WTC11 (cell line): ENCODE results near the gene NECTIN2. TPM values are rescaled to one million over a fixed set of nuclear protein-coding genes. Genes with fewer than 3 reads are reported as not detected.

Experiments
- ATAC-seq: fragments of 200-7000 bp; cut with Tn5 transposase; 2 replicates; pipeline ENCODE4 v1.10.0; 2021; ENCODE audit warnings: mild to moderate bottlenecking, moderate library complexity
- CTCF ChIA-PET: fragments of 300-600 bp; sonication (Branson Sonifier 250); formaldehyde crosslinking; loops from one replicate; lab custom pipeline; 2021; ENCODE audit warnings: antibody characterized with exemption; lab: Charles Lee
- POLR2A ChIA-PET: fragments of 350-600 bp; sonication (Branson Sonifier 250); formaldehyde crosslinking; loops from one replicate; lab custom pipeline; 2021; ENCODE audit warnings: antibody characterized with exemption; lab: Charles Lee
- DNase-seq: peaks from one replicate; pipeline ENCODE4 v3.0.0; 2021; ENCODE audit warnings: low spot score
- H3K27ac Mint-ChIP-seq: 2 replicates; pipeline ENCODE4 v1.8.0; 2021; ENCODE audit warnings: mixed read lengths
- H3K27me3 Mint-ChIP-seq: 2 replicates; pipeline ENCODE4 v1.8.0; 2021; ENCODE audit warnings: low read depth, mild to moderate bottlenecking, moderate library complexity, mixed read lengths
- H3K36me3 Mint-ChIP-seq: 2 replicates; pipeline ENCODE4 v1.8.0; 2021; ENCODE audit warnings: mixed read lengths
- H3K4me1 Mint-ChIP-seq: 2 replicates; pipeline ENCODE4 v1.8.0; 2022; ENCODE audit warnings: mixed read lengths
- H3K4me3 Mint-ChIP-seq: 2 replicates; pipeline ENCODE4 v1.8.0; 2021; ENCODE audit warnings: mild to moderate bottlenecking, moderate library complexity, mixed read lengths
- H3K9me3 Mint-ChIP-seq: 2 replicates; pipeline ENCODE4 v1.8.0; 2021; ENCODE audit warnings: mixed read lengths
- CREB1 ChIP-seq: sonication (generic); formaldehyde crosslinking; IDR thresholded peaks from 2 replicates; pipeline ENCODE4 v1.8.0; 2023; ENCODE audit warnings: mild to moderate bottlenecking, missing genetic modification reagents
- CTCF ChIP-seq: fragments of 200-600 bp; IDR thresholded peaks from 2 replicates; pipeline ENCODE4 v1.8.0; 2022; ENCODE audit warnings: antibody characterized with exemption
- E2F5 ChIP-seq: sonication (generic); formaldehyde crosslinking; IDR thresholded peaks from 2 replicates; pipeline ENCODE4 v1.8.1; 2022; ENCODE audit warnings: mild to moderate bottlenecking, moderate library complexity, missing genetic modification reagents
- FOXP1 ChIP-seq: sonication (generic); formaldehyde crosslinking; IDR thresholded peaks from 2 replicates; pipeline ENCODE4 v1.8.0; 2022; ENCODE audit warnings: missing genetic modification reagents, mild to moderate bottlenecking, moderate library complexity, borderline replicate concordance
- GRHL2 ChIP-seq: fragments of 250-450 bp; sonication (Bioruptor Pico); IDR thresholded peaks from 2 replicates; pipeline ENCODE4 v1.8.0; 2022; ENCODE audit warnings: mild to moderate bottlenecking, moderate library complexity; ENCODE audit not compliant: insufficient replicate concordance, severe bottlenecking
- GTF2I ChIP-seq: fragments of 250-450 bp; sonication (Bioruptor Pico); conservative IDR thresholded peaks from 2 replicates; pipeline ENCODE4 v1.4.0; 2021; ENCODE audit warnings: mild to moderate bottlenecking
- HMGXB4 ChIP-seq: sonication (generic); formaldehyde crosslinking; IDR thresholded peaks from 2 replicates; pipeline ENCODE4 v1.8.1; 2023; ENCODE audit warnings: mild to moderate bottlenecking, moderate library complexity, missing genetic modification reagents
- MXD4 ChIP-seq: fragments of 250-450 bp; sonication (Bioruptor Pico); IDR thresholded peaks from 2 replicates; pipeline ENCODE4 v1.8.0; 2021; ENCODE audit warnings: mild to moderate bottlenecking, moderate library complexity, borderline replicate concordance
- MYBL2 ChIP-seq: sonication (generic); formaldehyde crosslinking; IDR thresholded peaks from 2 replicates; pipeline ENCODE4 v1.8.1; 2023; ENCODE audit warnings: mild to moderate bottlenecking, moderate library complexity, missing genetic modification reagents
- RELA ChIP-seq: sonication (generic); formaldehyde crosslinking; IDR thresholded peaks from 2 replicates; pipeline ENCODE4 v1.8.1; 2022; ENCODE audit warnings: missing genetic modification reagents, mild to moderate bottlenecking, borderline replicate concordance
- TEAD4 ChIP-seq: sonication (generic); formaldehyde crosslinking; IDR thresholded peaks from 2 replicates; pipeline ENCODE4 v1.8.0; 2022; ENCODE audit warnings: mild to moderate bottlenecking, missing genetic modification reagents
- TP53 ChIP-seq: sonication (generic); formaldehyde crosslinking; IDR thresholded peaks from 2 replicates; pipeline ENCODE4 v1.8.1; 2023; ENCODE audit warnings: mild to moderate bottlenecking, missing genetic modification reagents
- USF1 ChIP-seq: sonication (generic); formaldehyde crosslinking; IDR thresholded peaks from 2 replicates; pipeline ENCODE4 v1.8.0; 2022; ENCODE audit warnings: mild to moderate bottlenecking, missing genetic modification reagents
- USF2 ChIP-seq: sonication (generic); formaldehyde crosslinking; IDR thresholded peaks from 2 replicates; pipeline ENCODE4 v1.8.1; 2023; ENCODE audit warnings: mild to moderate bottlenecking, missing genetic modification reagents, moderate library complexity
- ZBTB21 ChIP-seq: sonication (generic); formaldehyde crosslinking; IDR thresholded peaks from 2 replicates; pipeline ENCODE4 v1.8.1; 2023; ENCODE audit warnings: mild to moderate bottlenecking, missing genetic modification reagents, borderline replicate concordance
- ZMAT4 ChIP-seq: fragments of 250-450 bp; sonication (Bioruptor Pico); IDR thresholded peaks from 2 replicates; pipeline ENCODE4 v1.9.0; 2021; ENCODE audit warnings: mild to moderate bottlenecking
- ZNF138 ChIP-seq: sonication (generic); formaldehyde crosslinking; conservative IDR thresholded peaks from 2 replicates; pipeline ENCODE4 v1.8.1; 2022; ENCODE audit warnings: mild to moderate bottlenecking, moderate library complexity, missing genetic modification reagents
- ZNF219 ChIP-seq: sonication (generic); formaldehyde crosslinking; IDR thresholded peaks from 2 replicates; pipeline ENCODE4 v1.8.0; 2023; ENCODE audit warnings: missing genetic modification reagents, mild to moderate bottlenecking, borderline replicate concordance
- ZNF281 ChIP-seq: sonication (generic); formaldehyde crosslinking; IDR thresholded peaks from 2 replicates; pipeline ENCODE4 v1.8.0; 2023; ENCODE audit warnings: mild to moderate bottlenecking, missing genetic modification reagents
- ZNF416 ChIP-seq: fragments of 250-450 bp; sonication (Bioruptor Pico); IDR thresholded peaks from 2 replicates; pipeline ENCODE4 v1.9.0; 2021; ENCODE audit warnings: mild to moderate bottlenecking, inconsistent platforms
- ZNF423 ChIP-seq: fragments of 250-450 bp; sonication (Bioruptor Pico); IDR thresholded peaks from 2 replicates; pipeline ENCODE4 v2.1.2; 2022; ENCODE audit warnings: mild to moderate bottlenecking, moderate library complexity
- total RNA-seq: library from RNA; stranded (reverse); gene quantifications from 3 replicates; pipeline ENCODE4 v1.2.3, GENCODE V29; 2021

Gene NECTIN2
- total RNA-seq, 1 experiment from 2014 or later: 170 TPM

- peaks cover 21% of the 10 kb centered on the region for H3K4me1 Mint-ChIP-seq
- no peak for ATAC-seq
- no peaks in the 10 kb centered on the region for H3K9me3 Mint-ChIP-seq
- CTCF ChIA-PET: interaction anchor here (0.6 to 4.7 kb wide), 15 partner anchors 8 to 245 kb away, joined by 3 to 54 read pairs (median 4); partner anchors contain the start of gene CLPTM1
- POLR2A ChIA-PET: interaction anchor here (1.0 kb wide), 1 partner anchor 98 kb away, joined by 4 read pairs; the partner anchor contains the start of gene RELB
- peaks cover 33% of the 10 kb centered on the region for H3K36me3 Mint-ChIP-seq
- no peak overlapping the region for H3K4me3 Mint-ChIP-seq
- no peaks in the 10 kb centered on the region for H3K27me3 Mint-ChIP-seq
- no peak for DNase-seq
- peak overlapping the region; percentile 55; the same call in 1 of the 2 replicates for H3K27ac Mint-ChIP-seq
- TF ChIP-seq ZNF416 (CRISPR knock-in tag) (no peak), GRHL2 (no peak), CTCF (no peak), CREB1 (CRISPR knock-in tag) (no peak), E2F5 (CRISPR knock-in tag) (no peak), ZMAT4 (CRISPR knock-in tag) (no peak), HMGXB4 (CRISPR knock-in tag) (no peak)
These were observed 57.1 kb downstream of the NECTIN2 start for GRCh38 chr19:44903216-44903601.

GRCh38 chr19:44903602-44904425 is 57.7 kb downstream of the NECTIN2 start:
- ATAC-seq: peak; percentile 8
- H3K4me3 Mint-ChIP-seq: no peak overlapping the region
- peaks cover 21% of the 10 kb centered on the region for H3K4me1 Mint-ChIP-seq
- peak overlapping the region; percentile 55; the same call in 1 of the 2 replicates for H3K27ac Mint-ChIP-seq
- ChIA-PET CTCF (interaction anchor here (0.6 to 4.7 kb wide), 27 partner anchors 9 to 333 kb away, joined by 3 to 54 read pairs (median 4); partner anchors contain the start of genes APOC1, CLPTM1, RELB and TOMM40), POLR2A (interaction anchor here (0.6 to 2.9 kb wide), 4 partner anchors 11 to 98 kb away, joined by 3 to 15 read pairs (median 8); partner anchors contain the start of genes APOC1, RELB and TOMM40)
- H3K27me3 Mint-ChIP-seq: no peaks in the 10 kb centered on the region
- peaks cover 34% of the 10 kb centered on the region for H3K36me3 Mint-ChIP-seq
- H3K9me3 Mint-ChIP-seq: no peaks in the 10 kb centered on the region
- DNase-seq: peak; percentile 89
- TF ChIP-seq CTCF (peak; percentile 99), USF1 (CRISPR knock-in tag) (0 out of 2 replicates have a peak, but pooled peaks have one; percentile 13), GTF2I (CRISPR knock-in tag) (no peak), TP53 (CRISPR knock-in tag) (0 out of 2 replicates have a peak, but pooled peaks have one; percentile 46), ZBTB21 (CRISPR knock-in tag) (0 out of 2 replicates have a peak, but pooled peaks have one; percentile 22), TEAD4 (CRISPR knock-in tag) (no peak), USF2 (0 out of 2 replicates have a peak, but pooled peaks have one; percentile 20), RELA (CRISPR knock-in tag) (peak; percentile 61; the same call in 1 of the 2 replicates), ZNF423 (CRISPR knock-in tag) (no peak), ZNF281 (CRISPR knock-in tag) (no peak), FOXP1 (CRISPR knock-in tag) (peak; percentile 70; the same call in 1 of the 2 replicates), MYBL2 (CRISPR knock-in tag) (no peak), ZNF219 (CRISPR knock-in tag) (no peak), ZNF138 (CRISPR knock-in tag) (0 out of 2 replicates have a peak, but pooled peaks have one; percentile 57), MXD4 (CRISPR knock-in tag) (no peak)
